Thyroid gland (tissue), 4 donors: Measurements from ENCODE around the gene FTSJ1.

Experiments
- POLR2A ChIP-seq, 2 donors: fragments of 450-650 bp; IDR thresholded peaks; one replicate each; pipeline ENCODE4 v1.6.1; 2017; ENCODE audit warnings: antibody characterized with exemption in 2 of 2, mild to moderate bottlenecking in 2 of 2, moderate library complexity in 1 of 2
- TF ChIP-seq, protein P1 (sequence below), 6 experiments: fragments of 200-600 bp in 3 of 6; fragments of 450-650 bp in 3 of 6; sonication (generic) in 3 of 6; IDR thresholded peaks; one replicate each; pipeline ENCODE4 v1.5.1; 2016 to 2019; ENCODE audit warnings: antibody characterized with exemption in 6 of 6, mild to moderate bottlenecking in 2 of 6, inconsistent platforms in 1 of 6, moderate library complexity in 1 of 6

- peak in 1 of 2 donors; percentile 58 for TF ChIP-seq POLR2A (IDR thresholded peaks at IDR 0.05)
- TF ChIP-seq, protein P1, sequence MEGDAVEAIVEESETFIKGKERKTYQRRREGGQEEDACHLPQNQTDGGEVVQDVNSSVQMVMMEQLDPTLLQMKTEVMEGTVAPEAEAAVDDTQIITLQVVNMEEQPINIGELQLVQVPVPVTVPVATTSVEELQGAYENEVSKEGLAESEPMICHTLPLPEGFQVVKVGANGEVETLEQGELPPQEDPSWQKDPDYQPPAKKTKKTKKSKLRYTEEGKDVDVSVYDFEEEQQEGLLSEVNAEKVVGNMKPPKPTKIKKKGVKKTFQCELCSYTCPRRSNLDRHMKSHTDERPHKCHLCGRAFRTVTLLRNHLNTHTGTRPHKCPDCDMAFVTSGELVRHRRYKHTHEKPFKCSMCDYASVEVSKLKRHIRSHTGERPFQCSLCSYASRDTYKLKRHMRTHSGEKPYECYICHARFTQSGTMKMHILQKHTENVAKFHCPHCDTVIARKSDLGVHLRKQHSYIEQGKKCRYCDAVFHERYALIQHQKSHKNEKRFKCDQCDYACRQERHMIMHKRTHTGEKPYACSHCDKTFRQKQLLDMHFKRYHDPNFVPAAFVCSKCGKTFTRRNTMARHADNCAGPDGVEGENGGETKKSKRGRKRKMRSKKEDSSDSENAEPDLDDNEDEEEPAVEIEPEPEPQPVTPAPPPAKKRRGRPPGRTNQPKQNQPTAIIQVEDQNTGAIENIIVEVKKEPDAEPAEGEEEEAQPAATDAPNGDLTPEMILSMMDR (IDR thresholded peaks at IDR 0.05) = no peak
These were observed at the start of gene FTSJ1 for GRCh38 chrX:48475774-48476577.
